ENCODE data around the gene IQCH. TPM values are rescaled to one million over a fixed set of nuclear protein-coding genes. Genes with fewer than 3 reads are reported as not detected.
"Not testable (repeated sequence)": the region's sequence is repeated elsewhere in the genome, so short reads cannot be mapped to it uniquely, and the experiment has no call there.

IQCH gene
- total RNA-seq, 1 experiment from 2014 or later, result 1.1 TPM

- TF ChIP-seq, protein P1, sequence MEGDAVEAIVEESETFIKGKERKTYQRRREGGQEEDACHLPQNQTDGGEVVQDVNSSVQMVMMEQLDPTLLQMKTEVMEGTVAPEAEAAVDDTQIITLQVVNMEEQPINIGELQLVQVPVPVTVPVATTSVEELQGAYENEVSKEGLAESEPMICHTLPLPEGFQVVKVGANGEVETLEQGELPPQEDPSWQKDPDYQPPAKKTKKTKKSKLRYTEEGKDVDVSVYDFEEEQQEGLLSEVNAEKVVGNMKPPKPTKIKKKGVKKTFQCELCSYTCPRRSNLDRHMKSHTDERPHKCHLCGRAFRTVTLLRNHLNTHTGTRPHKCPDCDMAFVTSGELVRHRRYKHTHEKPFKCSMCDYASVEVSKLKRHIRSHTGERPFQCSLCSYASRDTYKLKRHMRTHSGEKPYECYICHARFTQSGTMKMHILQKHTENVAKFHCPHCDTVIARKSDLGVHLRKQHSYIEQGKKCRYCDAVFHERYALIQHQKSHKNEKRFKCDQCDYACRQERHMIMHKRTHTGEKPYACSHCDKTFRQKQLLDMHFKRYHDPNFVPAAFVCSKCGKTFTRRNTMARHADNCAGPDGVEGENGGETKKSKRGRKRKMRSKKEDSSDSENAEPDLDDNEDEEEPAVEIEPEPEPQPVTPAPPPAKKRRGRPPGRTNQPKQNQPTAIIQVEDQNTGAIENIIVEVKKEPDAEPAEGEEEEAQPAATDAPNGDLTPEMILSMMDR (conservative IDR thresholded peaks at IDR 0.05), result no peak
- H4K5ac ChIP-seq (ENCODE audit: insufficient read length, low read depth, low read length), result no peak overlapping the region
- no peak overlapping the region for H3K18ac ChIP-seq (ENCODE audit: insufficient read length, low read depth, low read length)
- H2AFZ ChIP-seq (ENCODE audit: low read length), result no peak overlapping the region
- no peak overlapping the region for H2AK5ac ChIP-seq (ENCODE audit: insufficient read length, low read length)
- no peak overlapping the region for H2BK12ac ChIP-seq (ENCODE audit: insufficient read length, low read depth, low read length)
- H2BK15ac ChIP-seq (ENCODE audit: low read depth, low read length), result no peak overlapping the region
- peaks cover 2% of the 10 kb centered on the region; the same call in 1 of the 2 replicates for H3K4me1 ChIP-seq (ENCODE audit: insufficient read depth, low read length)
- no peak overlapping the region for H3K56ac ChIP-seq (ENCODE audit: insufficient read length, low read depth, low read length)
- no peaks in the 10 kb centered on the region for H4K20me1 ChIP-seq (ENCODE audit: control insufficient read depth, insufficient read depth, insufficient read length)
- H2BK20ac ChIP-seq (ENCODE audit: low read depth, low read length, poor library complexity, severe bottlenecking), result no peak overlapping the region
- Mint-ChIP-seq H3K27ac (no peak overlapping the region), H3K9me3 (no peaks in the 10 kb centered on the region), H3K4me1 (peaks cover 13 to 22% of the 10 kb centered on the region in 2 experiments), H3K36me3 (ENCODE audit: insufficient read depth in 1 of 3, low read depth in 3 of 3) (no peaks in the 10 kb centered on the region), H3K4me3 (no peak overlapping the region), H3K27me3 (ENCODE audit: low read depth) (no peaks in the 10 kb centered on the region; the same call in 1 of the 2 replicates)
- no peaks in the 10 kb centered on the region for H3K79me2 ChIP-seq (ENCODE audit: insufficient read depth, low read length)
- no peak overlapping the region for H3K4ac ChIP-seq (ENCODE audit: low read depth, low read length)
- H4K91ac ChIP-seq (ENCODE audit: insufficient read length, low read depth, low read length), result no peak overlapping the region
- no peak overlapping the region for H3K14ac ChIP-seq (ENCODE audit: insufficient read depth, low read length)
- H3T11ph ChIP-seq (ENCODE audit: low read length), result no peak overlapping the region
- H4K8ac ChIP-seq (replicated peaks; ENCODE audit: insufficient read length, low read depth, low read length), result no peak overlapping the region
- H3K9me3 ChIP-seq (ENCODE audit: control insufficient read depth, low read depth, low read length), result no peaks in the 10 kb centered on the region
- H3K23ac ChIP-seq (ENCODE audit: insufficient read length, low read depth, low read length), result no peak overlapping the region
- H3K9ac ChIP-seq (ENCODE audit: extremely low read depth, insufficient read length, low read length), result no peak overlapping the region
- DNase-seq, result no peak
- no peaks in the 10 kb centered on the region for H3K23me2 ChIP-seq (ENCODE audit: insufficient read length, low read depth, low read length, poor library complexity, severe bottlenecking)
- no peak overlapping the region for H2BK5ac ChIP-seq (ENCODE audit: insufficient read length, low read length)
- H3K27me3 ChIP-seq (ENCODE audit: insufficient read depth, low read length), result no peaks in the 10 kb centered on the region
- WGBS (ENCODE audit: extremely low coverage, insufficient read length, low lambda C conversion rate), result no CpG with 5 or more reads among the region's 2 CpGs
- no peak overlapping the region for H3K4me2 ChIP-seq (ENCODE audit: insufficient read depth, insufficient read length, low read length)
- no peaks in the 10 kb centered on the region for H3K79me1 ChIP-seq (ENCODE audit: insufficient read depth, low read depth, low read length, poor library complexity, severe bottlenecking)
- H3K27ac ChIP-seq (ENCODE audit: insufficient read length, low read depth, low read length), result no peak overlapping the region
- no peak overlapping the region for H2BK120ac ChIP-seq (ENCODE audit: low read depth, low read length, poor library complexity, severe bottlenecking)
Measured at GRCh38 chr15:67361100-67361499, 106.5 kb downstream of the IQCH start.

DNA sequence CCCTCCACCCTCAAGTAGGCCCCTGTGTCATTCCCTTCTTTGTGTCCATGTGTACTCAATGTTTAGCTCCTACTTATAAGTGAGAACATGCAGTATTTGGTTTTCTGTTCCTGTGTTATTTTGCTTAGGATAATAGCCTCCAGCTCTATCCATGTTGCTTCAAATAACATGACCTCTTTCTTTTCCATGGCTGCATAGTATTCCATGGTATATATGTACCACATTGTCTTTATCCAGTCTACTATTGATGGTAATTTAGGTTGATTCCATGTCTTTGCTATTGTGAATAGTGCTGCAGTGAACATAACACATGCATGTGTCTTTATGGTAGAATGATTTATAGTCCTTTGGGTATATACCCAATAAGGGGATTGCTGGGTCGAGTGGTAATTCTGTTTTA, 109.1 kb downstream of the IQCH start:
- H2BK120ac ChIP-seq (ENCODE audit: low read depth, low read length, poor library complexity, severe bottlenecking); H2AFZ ChIP-seq (ENCODE audit: low read length); H2BK5ac ChIP-seq (ENCODE audit: insufficient read length, low read length); H3K9me3 Mint-ChIP-seq; H3K18ac ChIP-seq (ENCODE audit: insufficient read length, low read depth, low read length); DNase-seq; H3K9me3 ChIP-seq (ENCODE audit: control insufficient read depth, low read depth, low read length); H4K8ac ChIP-seq (replicated peaks; ENCODE audit: insufficient read length, low read depth, low read length); H2BK12ac ChIP-seq (ENCODE audit: insufficient read length, low read depth, low read length); H3K23ac ChIP-seq (ENCODE audit: insufficient read length, low read depth, low read length); H3K56ac ChIP-seq (ENCODE audit: insufficient read length, low read depth, low read length); H3K4me3 Mint-ChIP-seq; H3K14ac ChIP-seq (ENCODE audit: insufficient read depth, low read length); H3K27me3 ChIP-seq (ENCODE audit: insufficient read depth, low read length); H2BK20ac ChIP-seq (ENCODE audit: low read depth, low read length, poor library complexity, severe bottlenecking); H3K9ac ChIP-seq (ENCODE audit: extremely low read depth, insufficient read length, low read length); H3K79me1 ChIP-seq (ENCODE audit: insufficient read depth, low read depth, low read length, poor library complexity, severe bottlenecking); H3T11ph ChIP-seq (ENCODE audit: low read length); H3K79me2 ChIP-seq (ENCODE audit: insufficient read depth, low read length); H3K36me3 Mint-ChIP-seq (ENCODE audit: insufficient read depth in 1 of 3, low read depth in 3 of 3); H4K5ac ChIP-seq (ENCODE audit: insufficient read length, low read depth, low read length); H4K91ac ChIP-seq (ENCODE audit: insufficient read length, low read depth, low read length); H3K4me1 ChIP-seq (ENCODE audit: insufficient read depth, low read length); H3K4me2 ChIP-seq (ENCODE audit: insufficient read depth, insufficient read length, low read length); H4K20me1 ChIP-seq (ENCODE audit: control insufficient read depth, insufficient read depth, insufficient read length); H2AK5ac ChIP-seq (ENCODE audit: insufficient read length, low read length); H3K27ac ChIP-seq (ENCODE audit: insufficient read length, low read depth, low read length); H3K27ac Mint-ChIP-seq; H2BK15ac ChIP-seq (ENCODE audit: low read depth, low read length); H3K4ac ChIP-seq (ENCODE audit: low read depth, low read length); H3K23me2 ChIP-seq (ENCODE audit: insufficient read length, low read depth, low read length, poor library complexity, severe bottlenecking); H3K27me3 Mint-ChIP-seq (ENCODE audit: low read depth): not testable (repeated sequence)
- WGBS (ENCODE audit: extremely low coverage, insufficient read length, low lambda C conversion rate), result no CpG with 5 or more reads among the region's 1 CpG
- H3K4me1 Mint-ChIP-seq, result peaks cover 9 to 11% of the 10 kb centered on the region in 2 experiments; a peak in 3 of 4 replicates

All from H9 (cell line).